ENCODE results near the gene E2F3.

- no peak for TF ChIP-seq CTCF (conservative IDR thresholded peaks at IDR 0.05 in 1 of 2, IDR thresholded peaks at IDR 0.05 in 1 of 2; ENCODE audit: low read depth in 1 of 2, low read length in 2 of 2)
- no peak for TF ChIP-seq EZH2 (IDR thresholded peaks at IDR 0.05; ENCODE audit: low read length, missing control alignments)
Observed at GRCh38 chr6:20542927-20543602, 141.4 kb downstream of the E2F3 start.
